H9 (cell line): ENCODE results near the gene CBX8. TPM values are rescaled to one million over a fixed set of nuclear protein-coding genes. Genes with fewer than 3 reads are reported as not detected.

Experiments used
- DNase-seq: peaks from one replicate; pipeline ENCODE4 v3.0.0-alpha.2; 2017
- H2AFZ ChIP-seq: one replicate; pipeline ENCODE4 v1.6.1; 2013; ENCODE audit warnings: mild to moderate bottlenecking, low read length, control low read depth, moderate library complexity
- H2AK5ac ChIP-seq: 2 replicates; pipeline ENCODE4 v1.6.1; 2013; ENCODE audit warnings: low read length, control low read depth, mixed read lengths; ENCODE audit not compliant: insufficient read length
- H2BK120ac ChIP-seq: one replicate; pipeline ENCODE4 v1.6.1; 2013; ENCODE audit warnings: low read depth, mild to moderate bottlenecking, low read length, control low read depth, inconsistent platforms; ENCODE audit not compliant: poor library complexity, severe bottlenecking
- H2BK12ac ChIP-seq: 2 replicates; pipeline ENCODE4 v1.6.1; 2013; ENCODE audit warnings: low read length, control low read depth, mixed read lengths, low read depth; ENCODE audit not compliant: insufficient read length
- H2BK15ac ChIP-seq: 2 replicates; pipeline ENCODE4 v1.6.1; 2013; ENCODE audit warnings: low read depth, low read length, control low read depth
- H2BK20ac ChIP-seq: one replicate; pipeline ENCODE4 v1.6.1; 2013; ENCODE audit warnings: low read depth, mild to moderate bottlenecking, low read length, control low read depth, inconsistent platforms; ENCODE audit not compliant: poor library complexity, severe bottlenecking
- H2BK5ac ChIP-seq: 2 replicates; pipeline ENCODE4 v1.6.1; 2013; ENCODE audit warnings: low read length, control low read depth, mixed read lengths; ENCODE audit not compliant: insufficient read length
- H3K14ac ChIP-seq: 2 replicates; pipeline ENCODE4 v1.6.1; 2013; ENCODE audit warnings: low read length, control low read depth; ENCODE audit not compliant: insufficient read depth
- H3K18ac ChIP-seq: 2 replicates; pipeline ENCODE4 v1.6.1; 2013; ENCODE audit warnings: low read depth, mild to moderate bottlenecking, mixed read lengths, low read length, control low read depth; ENCODE audit not compliant: insufficient read length
- H3K23ac ChIP-seq: 2 replicates; pipeline ENCODE4 v1.6.1; 2013; ENCODE audit warnings: low read length, control low read depth, mixed read lengths, low read depth; ENCODE audit not compliant: insufficient read length
- H3K23me2 ChIP-seq: 2 replicates; pipeline ENCODE4 v1.6.1; 2013; ENCODE audit warnings: low read depth, mild to moderate bottlenecking, mixed read lengths, low read length, control low read depth; ENCODE audit not compliant: insufficient read length, poor library complexity, severe bottlenecking
- H3K27ac ChIP-seq: 2 replicates; pipeline ENCODE4 v1.5.1; 2013; ENCODE audit warnings: low read length, control low read depth, mixed read lengths, low read depth; ENCODE audit not compliant: insufficient read length
- H3K27me3 ChIP-seq: 2 replicates; pipeline ENCODE4 v1.6.1; 2013; ENCODE audit warnings: low read length, control low read depth, inconsistent platforms; ENCODE audit not compliant: insufficient read depth
- H3K4ac ChIP-seq: 2 replicates; pipeline ENCODE4 v1.6.1; 2013; ENCODE audit warnings: low read depth, mild to moderate bottlenecking, control low read depth, inconsistent platforms, low read length, moderate library complexity
- H3K4me1 ChIP-seq: 2 replicates; pipeline ENCODE4 v1.6.1; 2013; ENCODE audit warnings: low read length, control low read depth, inconsistent platforms; ENCODE audit not compliant: insufficient read depth
- H3K4me2 ChIP-seq: 2 replicates; pipeline ENCODE4 v1.6.1; 2013; ENCODE audit warnings: low read length, control low read depth, mixed read lengths; ENCODE audit not compliant: insufficient read length, insufficient read depth
- H3K56ac ChIP-seq: 2 replicates; pipeline ENCODE4 v1.6.1; 2013; ENCODE audit warnings: low read depth, mild to moderate bottlenecking, mixed read lengths, low read length, control low read depth; ENCODE audit not compliant: insufficient read length
- H3K79me1 ChIP-seq: 2 replicates; pipeline ENCODE4 v1.6.1; 2013; ENCODE audit warnings: low read depth, mild to moderate bottlenecking, moderate library complexity, low read length, control low read depth, inconsistent platforms; ENCODE audit not compliant: insufficient read depth, poor library complexity, severe bottlenecking
- H3K79me2 ChIP-seq: 2 replicates; pipeline ENCODE4 v1.6.1; 2013; ENCODE audit warnings: low read length, control low read depth, inconsistent platforms; ENCODE audit not compliant: insufficient read depth
- H3K9ac ChIP-seq: 2 replicates; pipeline ENCODE4 v1.6.1; 2013; ENCODE audit warnings: low read length, control low read depth, mixed read lengths; ENCODE audit not compliant: insufficient read length; ENCODE audit errors: extremely low read depth
- H3K9me3 ChIP-seq: one replicate; pipeline ENCODE4 v1.6.1; 2013; ENCODE audit warnings: low read depth, low read length, inconsistent platforms; ENCODE audit not compliant: control insufficient read depth
- H3T11ph ChIP-seq: one replicate; pipeline ENCODE4 v1.6.1; 2013; ENCODE audit warnings: mild to moderate bottlenecking, low read length, control low read depth, inconsistent platforms
- H4K20me1 ChIP-seq: one replicate; pipeline ENCODE4 v1.6.1; 2013; ENCODE audit not compliant: control insufficient read depth, insufficient read length, insufficient read depth
- H4K5ac ChIP-seq: 2 replicates; pipeline ENCODE4 v1.6.1; 2013; ENCODE audit warnings: low read depth, mild to moderate bottlenecking, mixed read lengths, low read length, control low read depth; ENCODE audit not compliant: insufficient read length
- H4K8ac ChIP-seq: replicated peaks from 2 replicates; pipeline ENCODE4 v1.6.1; 2013; ENCODE audit warnings: low read length, control low read depth, mixed read lengths, low read depth; ENCODE audit not compliant: insufficient read length
- H4K91ac ChIP-seq: 2 replicates; pipeline ENCODE4 v1.6.1; 2013; ENCODE audit warnings: low read depth, mild to moderate bottlenecking, moderate library complexity, mixed read lengths, low read length, control low read depth; ENCODE audit not compliant: insufficient read length
- H3K27ac Mint-ChIP-seq, 3 experiments: 2 replicates in 2 of 3; 3 replicates in 1 of 3; pipeline ENCODE4 v1.8.0; 2020 to 2021; ENCODE audit warnings: mixed read lengths in 3 of 3, mild to moderate bottlenecking in 1 of 3, moderate library complexity in 1 of 3
- H3K27me3 Mint-ChIP-seq: 2 replicates; pipeline ENCODE4 v1.8.0; 2021; ENCODE audit warnings: low read depth, mild to moderate bottlenecking, moderate library complexity, mixed read lengths
- H3K36me3 Mint-ChIP-seq, 3 experiments: 2 replicates in 2 of 3; 3 replicates in 1 of 3; pipeline ENCODE4 v1.8.0; 2020 to 2021; ENCODE audit warnings: low read depth in 3 of 3, mixed read lengths in 3 of 3; ENCODE audit not compliant: insufficient read depth in 1 of 3
- H3K4me1 Mint-ChIP-seq, 2 experiments: 2 replicates each; pipeline ENCODE4 v1.8.0; 2020; ENCODE audit warnings: mixed read lengths in 2 of 2
- H3K4me3 Mint-ChIP-seq, 2 experiments: 2 replicates in 1 of 2; 3 replicates in 1 of 2; pipeline ENCODE4 v1.8.0; 2020 to 2021; ENCODE audit warnings: mild to moderate bottlenecking in 2 of 2, mixed read lengths in 2 of 2, moderate library complexity in 1 of 2
- H3K9me3 Mint-ChIP-seq, 2 experiments: 2 replicates in 1 of 2; 3 replicates in 1 of 2; pipeline ENCODE4 v1.8.0; 2020; ENCODE audit warnings: mild to moderate bottlenecking in 2 of 2, mixed read lengths in 2 of 2, moderate library complexity in 1 of 2
- WGBS: extraction: QIAGEN DNeasy Blood & Tissue Kit; methylation state at CpG from one replicate; pipeline ENCODE4 v1.1.7; 2013; ENCODE audit warnings: missing lambda C conversion rate, low lambda C conversion rate, mixed read lengths; ENCODE audit not compliant: insufficient read length; ENCODE audit errors: extremely low coverage; 5-methylcytosine and 5-hydroxymethylcytosine counted together
- total RNA-seq: library from RNA; stranded (reverse); gene quantifications from 2 replicates; pipeline ENCODE4 v1.2.1, GENCODE V29; 2021
- TF ChIP-seq, protein P1 (sequence below): fragments of 200-600 bp; sonication (generic); conservative IDR thresholded peaks from 3 replicates; pipeline ENCODE4 v1.8.0; 2021; ENCODE audit warnings: antibody characterized with exemption, mild to moderate bottlenecking

CBX8 gene
- total RNA-seq, 1 experiment from 2014 or later = 1.2 TPM

DNA sequence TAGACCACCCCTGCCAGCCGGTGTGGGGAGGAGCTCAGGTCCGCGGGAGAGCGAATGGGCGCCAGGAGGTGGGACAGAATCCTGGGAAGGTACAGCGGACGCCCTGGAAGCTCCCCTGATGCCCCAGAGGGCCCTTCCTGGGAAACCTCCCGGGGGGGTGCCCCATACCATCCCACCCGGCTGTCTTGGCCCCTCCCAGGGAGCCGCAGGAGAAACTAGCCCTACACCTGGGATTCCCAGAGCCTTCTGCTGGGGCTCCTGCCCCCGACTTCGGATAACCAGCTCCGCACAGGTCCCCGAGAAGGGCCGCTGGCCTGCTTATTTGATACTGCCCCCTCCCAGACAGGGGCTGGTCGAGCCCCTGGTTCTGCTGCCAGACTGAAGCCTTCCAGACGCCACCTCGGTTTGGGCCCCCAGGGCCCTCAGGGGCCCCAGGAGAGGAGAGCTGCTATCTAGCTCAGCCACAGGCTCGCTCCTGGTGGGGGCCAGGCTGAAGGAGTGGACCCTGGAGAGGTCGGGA lies 45.3 kb upstream of the CBX8 start:
- Histone ChIP-seq H3K9me3 (no peaks in the 10 kb centered on the region), H3K56ac (no peak overlapping the region), H3K4ac (no peak overlapping the region), H3K4me2 (no peak overlapping the region), H2BK12ac (no peak overlapping the region), H4K91ac (no peak overlapping the region), H2BK5ac (no peak overlapping the region), H3K18ac (no peak overlapping the region), H3K79me1 (no peaks in the 10 kb centered on the region), H2AFZ (no peak overlapping the region), H3K23me2 (peaks cover 32% of the 10 kb centered on the region), H3K79me2 (no peaks in the 10 kb centered on the region), H4K20me1 (no peaks in the 10 kb centered on the region), H3K4me1 (no peaks in the 10 kb centered on the region), H2AK5ac (no peak overlapping the region), H2BK15ac (no peak overlapping the region), H2BK20ac (no peak overlapping the region), H3K27ac (no peak overlapping the region), H3T11ph (no peak overlapping the region), H3K9ac (no peak overlapping the region), H4K5ac (no peak overlapping the region), H3K14ac (no peak overlapping the region), H2BK120ac (no peak overlapping the region), H4K8ac (no peak overlapping the region), H3K27me3 (peaks cover 58% of the 10 kb centered on the region), H3K23ac (no peak overlapping the region)
- Mint-ChIP-seq H3K27ac (no peak overlapping the region; a peak in 1 of 7 replicates), H3K4me1 (peaks cover 21 to 30% of the 10 kb centered on the region in 2 experiments), H3K9me3 (peaks cover 2 to 5% of the 10 kb centered on the region in 2 experiments; a peak in 1 of 5 replicates), H3K27me3 (peaks cover 88% of the 10 kb centered on the region), H3K4me3 (peak overlapping the region in 1 of 2 experiments; percentile 72; a peak in 3 of 5 replicates), H3K36me3 (no peaks in the 10 kb centered on the region; a peak in 1 of 7 replicates)
- DNase-seq = peak; percentile 75
- TF ChIP-seq, protein P1, sequence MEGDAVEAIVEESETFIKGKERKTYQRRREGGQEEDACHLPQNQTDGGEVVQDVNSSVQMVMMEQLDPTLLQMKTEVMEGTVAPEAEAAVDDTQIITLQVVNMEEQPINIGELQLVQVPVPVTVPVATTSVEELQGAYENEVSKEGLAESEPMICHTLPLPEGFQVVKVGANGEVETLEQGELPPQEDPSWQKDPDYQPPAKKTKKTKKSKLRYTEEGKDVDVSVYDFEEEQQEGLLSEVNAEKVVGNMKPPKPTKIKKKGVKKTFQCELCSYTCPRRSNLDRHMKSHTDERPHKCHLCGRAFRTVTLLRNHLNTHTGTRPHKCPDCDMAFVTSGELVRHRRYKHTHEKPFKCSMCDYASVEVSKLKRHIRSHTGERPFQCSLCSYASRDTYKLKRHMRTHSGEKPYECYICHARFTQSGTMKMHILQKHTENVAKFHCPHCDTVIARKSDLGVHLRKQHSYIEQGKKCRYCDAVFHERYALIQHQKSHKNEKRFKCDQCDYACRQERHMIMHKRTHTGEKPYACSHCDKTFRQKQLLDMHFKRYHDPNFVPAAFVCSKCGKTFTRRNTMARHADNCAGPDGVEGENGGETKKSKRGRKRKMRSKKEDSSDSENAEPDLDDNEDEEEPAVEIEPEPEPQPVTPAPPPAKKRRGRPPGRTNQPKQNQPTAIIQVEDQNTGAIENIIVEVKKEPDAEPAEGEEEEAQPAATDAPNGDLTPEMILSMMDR = no peak
- no CpG with 5 or more reads among the region's 20 CpGs for WGBS
